Left cardiac atrium (tissue), 4 donors: Measurements from ENCODE around the gene RABL2B. TPM values are rescaled to one million over a fixed set of nuclear protein-coding genes. Genes with fewer than 3 reads are reported as not detected.
"Not testable (repeated sequence)": the region's sequence is repeated elsewhere in the genome, so short reads cannot be mapped to it uniquely, and the experiment has no call there.

Source experiments
- ATAC-seq, 2 donors: fragments of 200-7000 bp; cut with Tn5 transposase; one replicate each; pipeline ENCODE4 v1.9.1; 2020; ENCODE audit warnings: mild to moderate bottlenecking in 2 of 2, moderate library complexity in 2 of 2
- DNase-seq: peaks from one replicate; pipeline ENCODE4 v3.0.0-alpha.2; 2020
- intact Hi-C, 2 donors: fragments of 100-400 bp; cut with DNase I; formaldehyde crosslinking; loops; one replicate each; pipeline versions ENCODE4 v1.14.1 to v1.15.1; 2022 to 2023
- long read RNA-seq: library from polyadenylated mRNA; unstranded; transcript quantifications from one replicate; pipeline ENCODE4 v2.0.0, GENCODE V29; 2021
- total RNA-seq, 2 donors: library from RNA; stranded (reverse); fragmentation: NEBNext Ultra II Directional; extraction: Animal tissue kit (Norgen Biotek cat#: 25700); gene quantifications; one replicate each; pipeline ENCODE4 v1.2.1, GENCODE V29; 2021
- donor health status: DM: no; HTN: yes; CAD: no.
- donor health status: DM: no; HTN: yes; CAD: no; lungs with severe emphysema.
- donor health status: DM: yes; HTN: yes; CAD: no.
- donor health status: Dilated cardiomyopathy.

Gene RABL2B
- total RNA-seq = 10 to 100 TPM; 10.2 to 11.0 TPM
- long read RNA-seq, partial matches to known transcripts = 0 of 9 reads
- long read RNA-seq, other reads (novel, unspliced or antisense) = 7 of 9 reads

- intact Hi-C loops = not testable (repeated sequence)
- peak; percentile 98 to 99 for ATAC-seq
Measured at GRCh38 chr22:50783033-50783879, at the start of gene RABL2B. TSS of gene RABL2B (minus strand) at chr22:50783636. CDS start at chr22:50782294, 1,342 bp downstream.

GRCh38 chr22:50786936-50787335, 3.5 kb upstream of the RABL2B start:
- intact Hi-C loops, ATAC-seq, DNase-seq: not testable (repeated sequence)

More at GRCh38 chr22:50783033-50783879, at the start of gene RABL2B:
- peak; percentile 89 for DNase-seq

GRCh38 chr22:50785289-50785688, 1.9 kb upstream of the RABL2B start:
- intact Hi-C loops, DNase-seq, ATAC-seq: not testable (repeated sequence)

- ATAC-seq = peak; percentile 17 to 39
- DNase-seq, intact Hi-C loops: not testable (repeated sequence)
Measured at GRCh38 chr22:50783880-50784276, 442 bp upstream of the RABL2B start.

GRCh38 chr22:50782253-50782652, 1.2 kb downstream of the RABL2B start:
- intact Hi-C loops, DNase-seq, ATAC-seq: not testable (repeated sequence)

- DNase-seq, intact Hi-C loops: not testable (repeated sequence)
Measured at GRCh38 chr22:50780244-50780643, 3.2 kb downstream of the RABL2B start.

GRCh38 chr22:50777631-50778030, 5.8 kb downstream of the RABL2B start:
- DNase-seq, ATAC-seq, intact Hi-C loops: not testable (repeated sequence)

More at GRCh38 chr22:50780244-50780643, 3.2 kb downstream of the RABL2B start:
- not testable (repeated sequence) for ATAC-seq

GRCh38 chr22:50775132-50775531, 8.3 kb downstream of the RABL2B start:
- DNase-seq, intact Hi-C loops: not testable (repeated sequence)
- ATAC-seq = peak; percentile 30 to 46

GRCh38 chr22:50764288-50764687, 19.1 kb downstream of the RABL2B start:
- DNase-seq, ATAC-seq, intact Hi-C loops: not testable (repeated sequence)

- ATAC-seq, intact Hi-C loops, DNase-seq: not testable (repeated sequence)
Measured at GRCh38 chr22:50761829-50762228, 21.6 kb downstream of the RABL2B start.

GRCh38 chr22:50759597-50760341, 23.7 kb downstream of the RABL2B start:
- DNase-seq, intact Hi-C loops, ATAC-seq: not testable (repeated sequence)

GRCh38 chr22:50756949-50757491, 26.4 kb downstream of the RABL2B start:
- ATAC-seq, DNase-seq, intact Hi-C loops: not testable (repeated sequence)

- intact Hi-C loops, DNase-seq, ATAC-seq: not testable (repeated sequence)
Measured at GRCh38 chr22:50756406-50756805, 27.0 kb downstream of the RABL2B start.

GRCh38 chr22:50755251-50755650, 28.2 kb downstream of the RABL2B start:
- intact Hi-C loops, ATAC-seq, DNase-seq: not testable (repeated sequence)

- intact Hi-C loops, ATAC-seq, DNase-seq: not testable (repeated sequence)
Measured at GRCh38 chr22:50749302-50750074, 33.9 kb downstream of the RABL2B start.

- intact Hi-C loops, ATAC-seq, DNase-seq: not testable (repeated sequence)
Measured at GRCh38 chr22:50748630-50749029, 34.8 kb downstream of the RABL2B start.

GRCh38 chr22:50747521-50747920, 35.9 kb downstream of the RABL2B start:
- intact Hi-C loops, DNase-seq, ATAC-seq: not testable (repeated sequence)

GRCh38 chr22:50744424-50744823, 39.0 kb downstream of the RABL2B start:
- intact Hi-C loops, DNase-seq, ATAC-seq: not testable (repeated sequence)
